Measurements from ENCODE around the gene METTL27. TPM values are rescaled to one million over a fixed set of nuclear protein-coding genes. Genes with fewer than 3 reads are reported as not detected.
"Not testable (repeated sequence)": the region's sequence is repeated elsewhere in the genome, so short reads cannot be mapped to it uniquely, and the experiment has no call there.

METTL27 gene
- total and polyA plus RNA-seq, 9 of the 15 experiments (the other 6 are each of a cell fraction or from before 2014, with no cell fraction given): 0.08 to 0.82 (median 0.33) TPM; not detected in 4

GRCh38 chr7:73845701-73846195 is 3.4 kb upstream of the METTL27 start (continued):
- TF ChIP-seq ZBTB11 (CRISPR knock-in tag; IDR thresholded peaks at IDR 0.05): peak in 1 of 3 experiments; percentile 85; a peak in 2 of 6 replicates
- TF ChIP-seq MAFG (tag; conservative IDR thresholded peaks at IDR 0.05): peak; percentile 25; the same call in 1 of the 2 replicates
- TF ChIP-seq RAD51 (IDR thresholded peaks at IDR 0.05; ENCODE audit: borderline replicate concordance, low read depth): peak; percentile 60
- peak; percentile 66 for TF ChIP-seq USF1 (CRISPR knock-in tag; IDR thresholded peaks at IDR 0.05)
- peak; percentile 33 for TF ChIP-seq MEIS2 (IDR thresholded peaks at IDR 0.05; ENCODE audit: partially characterized antibody)
- not testable (repeated sequence) for TF ChIP-seq PBX2 (CRISPR knock-in tag; IDR thresholded peaks at IDR 0.05; ENCODE audit: low read depth); TOE1 (CRISPR knock-in tag; IDR thresholded peaks at IDR 0.05; ENCODE audit: borderline replicate concordance, low read depth)
- peak; percentile 43 for TF ChIP-seq PBX2 (tag; conservative IDR thresholded peaks at IDR 0.05; ENCODE audit: low read depth)
- TF ChIP-seq ZNF316 (IDR thresholded peaks at IDR 0.05): peak; percentile 72
- peak; percentile 45 for TF ChIP-seq USF2 (CRISPR knock-in tag; IDR thresholded peaks at IDR 0.05)
- TF ChIP-seq TOE1 (IDR thresholded peaks at IDR 0.05; ENCODE audit: borderline replicate concordance): peak; percentile 85
